A172 (cell line): ENCODE data around the gene RASAL2. TPM values are rescaled to one million over a fixed set of nuclear protein-coding genes. Genes with fewer than 3 reads are reported as not detected.

Experiments used
- DNase-seq: peaks from one replicate; pipeline ENCODE4 v3.0.0-alpha.2; 2015; ENCODE audit warnings: low spot score
- total RNA-seq: library from RNA; depleted of rRNA; stranded (reverse); fragments of >200 nt; shearing (Covaris generic); gene quantifications from 2 replicates; pipeline ENCODE4 v1.2.3, GENCODE V29; 2014

Gene RASAL2
- total RNA-seq, 1 experiment from 2014 or later: 18.7 TPM

- DNase-seq: no peak
Measured at GRCh38 chr1:178506669-178507068, 412.8 kb downstream of the RASAL2 start.

GRCh38 chr1:178509414-178510007 lies 415.6 kb downstream of the RASAL2 start:
- DNase-seq: no peak

- DNase-seq: no peak
Measured at GRCh38 chr1:178510155-178510554, 416.3 kb downstream of the RASAL2 start.

GRCh38 chr1:178512566-178513277 lies 418.8 kb downstream of the RASAL2 start, which contains the start of gene TEX35:
TSS of gene TEX35 (plus strand) at chr1:178513109. CDS start at chr1:178513189, 80 bp downstream.
- no peak for DNase-seq

GRCh38 chr1:178513278-178513983 lies 419.5 kb downstream of the RASAL2 start:
- no peak for DNase-seq

GRCh38 chr1:178516110-178516509 lies 422.2 kb downstream of the RASAL2 start:
- no peak for DNase-seq

- DNase-seq: no peak
Measured at GRCh38 chr1:178518894-178519293, 425.0 kb downstream of the RASAL2 start.

- no peak for DNase-seq
Measured at GRCh38 chr1:178520803-178521202, 426.9 kb downstream of the RASAL2 start.

GRCh38 chr1:178521241-178521640 lies 427.3 kb downstream of the RASAL2 start:
- DNase-seq: no peak

- DNase-seq: no peak
Measured at GRCh38 chr1:178527117-178527516, 433.2 kb downstream of the RASAL2 start.

- no peak for DNase-seq
Measured at GRCh38 chr1:178528228-178528952, 434.5 kb downstream of the RASAL2 start.

- no peak for DNase-seq
Measured at GRCh38 chr1:178528953-178529335, 435.0 kb downstream of the RASAL2 start.

GRCh38 chr1:178529364-178530036 lies 435.6 kb downstream of the RASAL2 start:
- no peak for DNase-seq

GRCh38 chr1:178530037-178530402 lies 436.1 kb downstream of the RASAL2 start:
- peak; percentile 99 for DNase-seq

- no peak for DNase-seq
Measured at GRCh38 chr1:178530502-178530901, 436.6 kb downstream of the RASAL2 start.

- no peak for DNase-seq
Measured at GRCh38 chr1:178531887-178532286, 438.0 kb downstream of the RASAL2 start.

- peak; percentile 88 for DNase-seq
Measured at GRCh38 chr1:178532392-178532791, 438.5 kb downstream of the RASAL2 start.

- DNase-seq: no peak
Measured at GRCh38 chr1:178533121-178533946, 439.4 kb downstream of the RASAL2 start.
